Left kidney (tissue), 2 donors: ENCODE data around the gene C19orf44. TPM values are rescaled to one million over a fixed set of nuclear protein-coding genes. Genes with fewer than 3 reads are reported as not detected.
"Not testable (repeated sequence)": the region's sequence is repeated elsewhere in the genome, so short reads cannot be mapped to it uniquely, and the experiment has no call there.

Experiments used
- DNase-seq: peaks from one replicate; pipeline ENCODE4 v3.0.0-alpha.2; 2013
- polyA plus RNA-seq: library from polyadenylated mRNA; unstranded; fragments of 120-200 nt; gene quantifications from one replicate; pipeline ENCODE4 v1.2.1, GENCODE V29; 2013; ENCODE audit not compliant: insufficient read length

The C19orf44 gene
- polyA plus RNA-seq, 1 donor: 16.8 TPM

- not testable (repeated sequence) for DNase-seq
Observed at GRCh38 chr19:16466802-16467427, 29.3 kb upstream of the C19orf44 start.

- DNase-seq: no peak
Observed at GRCh38 chr19:16467581-16467980, 28.6 kb upstream of the C19orf44 start.

DNA sequence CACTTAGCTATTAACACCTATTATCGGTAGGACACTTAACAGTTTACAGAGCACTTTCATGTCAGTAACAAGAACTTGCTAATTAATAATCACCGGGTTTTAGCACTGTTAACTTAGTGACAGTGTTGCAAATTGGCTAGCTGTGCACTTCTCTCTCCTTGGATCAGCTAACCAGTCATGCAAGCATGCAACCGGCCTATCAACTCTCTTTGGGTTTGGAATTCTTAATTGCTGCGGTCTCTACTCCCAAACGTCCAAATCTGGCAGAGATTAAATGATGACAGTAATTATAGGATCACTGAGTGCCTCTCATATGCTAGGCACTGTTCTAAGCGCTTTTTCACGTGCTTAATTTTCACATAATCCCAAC lies 25.7 kb upstream of the C19orf44 start:
- DNase-seq: no peak

- DNase-seq: no peak
Observed at GRCh38 chr19:16470911-16471811, 25.0 kb upstream of the C19orf44 start.

DNA sequence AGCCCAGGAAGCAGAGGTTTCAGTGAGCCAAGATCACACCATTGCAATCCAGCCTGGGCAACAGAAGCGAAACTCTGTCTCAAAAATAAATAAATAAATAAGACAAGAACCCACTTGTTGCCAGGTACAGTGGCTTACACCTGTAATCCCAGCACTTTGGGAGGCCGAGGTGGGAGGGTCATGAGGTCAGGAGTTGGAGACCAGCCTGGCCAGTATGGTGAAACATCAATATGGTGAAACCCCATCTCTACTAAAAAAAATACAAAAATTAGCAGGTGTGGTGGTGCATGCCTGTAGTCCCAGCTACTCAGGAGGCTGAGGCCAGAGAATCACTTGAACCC lies 23.7 kb upstream of the C19orf44 start:
- not testable (repeated sequence) for DNase-seq

- DNase-seq: no peak
Observed at GRCh38 chr19:16472992-16473391, 23.2 kb upstream of the C19orf44 start.

GRCh38 chr19:16473875-16474392 lies 22.3 kb upstream of the C19orf44 start:
- no peak for DNase-seq

- DNase-seq: no peak
Observed at GRCh38 chr19:16476401-16476800, 19.8 kb upstream of the C19orf44 start.

DNA sequence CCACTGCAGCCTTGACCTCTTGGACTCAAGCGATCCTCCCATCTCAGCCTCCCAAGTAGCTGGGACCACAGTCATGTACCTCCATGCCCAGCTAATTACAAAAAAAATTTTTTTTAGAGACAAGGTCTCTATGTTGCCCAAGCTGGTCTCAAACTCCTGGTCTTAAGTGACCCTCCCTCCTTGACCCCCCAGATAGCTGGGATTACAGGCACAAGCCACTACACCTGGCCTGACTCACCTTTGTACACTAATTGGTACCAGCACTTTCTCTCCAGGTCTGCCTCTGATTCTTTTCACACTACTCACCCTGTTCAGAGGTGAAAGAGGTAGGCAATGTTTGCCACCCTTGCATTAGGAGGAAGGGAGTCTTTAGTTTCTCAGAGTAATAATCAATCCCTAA lies 18.9 kb upstream of the C19orf44 start:
- no peak for DNase-seq

- no peak for DNase-seq
Observed at GRCh38 chr19:16482745-16483144, 13.4 kb upstream of the C19orf44 start.

- not testable (repeated sequence) for DNase-seq
Observed at GRCh38 chr19:16486476-16486875, 9.7 kb upstream of the C19orf44 start.

GRCh38 chr19:16496613-16496983 lies 404 bp downstream of the C19orf44 start:
- no peak for DNase-seq

GRCh38 chr19:16497042-16497441 lies 848 bp downstream of the C19orf44 start:
- DNase-seq: no peak

- DNase-seq: no peak
Observed at GRCh38 chr19:16497837-16498236, 1.6 kb downstream of the C19orf44 start.

GRCh38 chr19:16504271-16504670 lies 8.1 kb downstream of the C19orf44 start:
- no peak for DNase-seq

DNA sequence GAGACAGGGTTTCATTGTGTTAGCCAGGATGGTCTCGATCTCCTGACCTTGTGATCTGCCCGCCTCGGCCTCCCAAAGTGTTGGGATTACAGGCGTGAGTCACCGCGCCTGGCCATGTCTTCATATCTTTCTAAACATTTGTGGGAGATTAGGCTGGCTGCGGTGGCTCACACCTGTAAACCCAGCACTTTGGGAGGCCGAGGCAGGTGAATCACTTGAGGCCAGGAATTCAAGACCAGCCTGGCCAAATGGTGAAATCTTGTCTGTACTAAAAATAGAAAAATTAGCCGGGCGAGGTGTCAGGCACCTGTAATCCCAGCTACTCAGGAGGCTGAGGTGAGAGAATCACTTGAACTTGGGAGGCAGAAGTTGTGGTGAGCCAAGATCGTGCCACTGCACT lies 10.0 kb downstream of the C19orf44 start:
- DNase-seq: not testable (repeated sequence)

GRCh38 chr19:16506961-16507360 lies 10.8 kb downstream of the C19orf44 start:
- no peak for DNase-seq

GRCh38 chr19:16508546-16508945 lies 12.4 kb downstream of the C19orf44 start:
- DNase-seq: no peak

DNA sequence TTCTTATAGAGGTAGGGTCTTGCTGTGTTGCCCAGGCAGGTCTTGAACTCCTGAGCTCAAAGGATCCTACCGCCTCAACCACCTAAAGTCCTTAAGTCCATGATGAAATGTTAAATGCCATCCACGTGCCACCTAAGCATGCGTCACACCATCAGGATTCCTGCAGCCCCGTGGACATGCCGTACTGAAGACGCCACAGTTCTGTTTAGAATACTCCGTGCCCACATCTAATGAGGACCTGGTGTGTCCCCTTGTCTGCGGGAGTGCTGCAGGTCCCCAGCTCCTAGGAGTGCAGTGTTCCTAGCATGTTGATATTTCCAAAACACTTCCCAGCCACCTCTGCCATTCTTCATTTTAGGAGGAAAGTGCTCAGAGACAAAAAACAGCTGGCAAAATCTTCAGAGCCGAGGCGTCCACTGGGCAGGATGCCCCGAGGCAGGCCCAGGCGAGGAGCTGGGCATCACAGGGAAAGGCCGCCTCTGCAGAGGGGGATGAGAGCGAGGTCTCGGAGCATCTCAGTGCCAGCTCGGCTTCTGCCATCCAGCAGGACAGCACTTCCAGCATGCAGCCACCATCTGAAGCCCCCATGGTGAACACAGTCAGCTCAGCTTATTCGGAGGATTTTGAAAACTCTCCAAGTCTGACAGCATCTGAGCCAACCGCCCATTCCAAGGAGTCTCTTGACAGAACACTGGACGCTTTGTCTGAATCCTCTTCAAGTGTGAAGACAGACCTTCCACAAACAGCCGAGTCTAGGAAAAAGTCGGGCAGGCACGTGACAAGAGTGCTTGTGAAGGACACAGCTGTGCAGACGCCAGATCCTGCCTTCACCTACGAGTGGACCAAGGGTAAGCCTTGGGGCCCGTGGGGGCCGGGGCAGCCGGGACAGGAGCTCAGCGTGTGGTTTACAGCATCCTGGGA lies 13.2 kb downstream of the C19orf44 start:
- no peak for DNase-seq

GRCh38 chr19:16512611-16513010 lies 16.4 kb downstream of the C19orf44 start:
- DNase-seq: not testable (repeated sequence)

DNA sequence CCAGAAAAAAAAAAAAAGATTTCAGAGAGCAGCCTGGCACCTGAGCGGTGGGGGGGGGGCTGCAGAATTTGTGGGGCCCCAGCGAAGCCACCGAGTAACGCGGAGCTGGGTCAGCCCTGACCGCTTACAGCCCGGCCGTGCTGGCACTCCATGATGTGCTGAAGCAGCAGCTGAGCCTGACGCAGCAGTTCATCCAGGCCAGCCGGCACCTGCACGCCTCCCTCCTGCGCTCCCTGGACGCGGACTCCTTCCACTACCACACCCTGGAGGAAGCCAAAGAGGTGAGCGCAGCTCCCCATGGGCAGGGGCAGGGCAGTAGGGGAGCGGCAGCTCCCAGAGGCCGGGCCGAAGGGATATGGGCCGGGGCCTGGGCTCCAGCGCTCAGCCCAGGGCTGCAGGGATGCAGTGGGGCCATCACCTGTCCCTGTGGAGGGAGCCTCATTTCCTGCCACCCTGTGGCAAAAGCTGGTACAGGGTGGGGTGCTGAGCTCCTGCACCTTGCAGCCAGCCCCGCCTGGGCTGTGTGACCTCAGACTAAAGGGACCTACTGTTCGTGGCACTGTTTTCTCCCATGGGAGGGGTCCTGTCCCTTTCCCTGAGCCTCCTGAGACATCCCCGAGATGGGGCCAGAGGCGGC lies 18.3 kb downstream of the C19orf44 start:
- DNase-seq: no peak

DNA sequence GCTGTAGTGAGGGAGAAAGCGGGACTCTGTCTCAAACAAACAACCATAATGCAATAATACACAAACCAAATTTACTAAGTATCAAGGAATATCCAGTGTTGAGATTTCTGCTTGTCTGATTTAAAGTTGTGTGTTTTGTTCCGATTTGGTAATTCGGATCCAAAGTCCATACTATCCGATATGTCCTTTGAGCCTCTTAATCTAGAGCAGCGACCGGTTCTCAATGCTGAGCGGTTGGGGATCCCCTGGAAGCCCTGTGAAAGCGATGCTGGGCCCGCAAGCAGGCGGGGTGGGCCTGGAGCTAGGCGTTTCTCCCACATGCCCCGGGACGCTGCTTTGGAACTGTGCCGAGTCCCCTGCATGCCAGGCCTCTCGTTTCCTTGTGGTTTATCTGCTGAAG lies 20.2 kb downstream of the C19orf44 start:
- DNase-seq: no peak
